GM19397 (cell line): ENCODE results near the gene CERKL.

ENCODE experiments used
- ATAC-seq: cut with Tn5 transposase; IDR thresholded peaks from one replicate; pipeline ENCODE4 v1.9.1; 2021; ENCODE audit warnings: mild to moderate bottlenecking, moderate library complexity; ENCODE audit not compliant: unreplicated experiment

Gene CERKL

GRCh38 chr2:181578829-181579228, 78.1 kb downstream of the CERKL start:
- no peak for ATAC-seq

- no peak for ATAC-seq
Measured at GRCh38 chr2:181576431-181576830, 80.5 kb downstream of the CERKL start.

DNA sequence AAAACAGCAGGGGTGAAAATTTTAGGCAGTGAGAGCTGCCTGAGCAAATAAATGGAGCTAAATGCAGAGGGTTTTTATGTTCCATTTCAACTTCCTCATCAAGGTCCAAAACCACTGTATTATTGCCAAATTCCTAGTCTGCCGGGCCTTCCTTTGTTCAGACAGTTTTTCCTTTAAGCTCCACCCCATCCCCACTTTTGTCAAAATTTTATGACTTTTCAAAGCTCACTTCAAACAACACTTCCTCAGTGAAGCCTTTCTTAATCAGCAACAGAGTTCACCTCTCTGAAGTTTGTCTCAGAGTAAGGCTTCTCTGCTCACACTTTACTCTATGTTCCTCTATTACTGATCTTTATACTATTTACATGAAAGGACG, 81.3 kb downstream of the CERKL start:
- no peak for ATAC-seq

DNA sequence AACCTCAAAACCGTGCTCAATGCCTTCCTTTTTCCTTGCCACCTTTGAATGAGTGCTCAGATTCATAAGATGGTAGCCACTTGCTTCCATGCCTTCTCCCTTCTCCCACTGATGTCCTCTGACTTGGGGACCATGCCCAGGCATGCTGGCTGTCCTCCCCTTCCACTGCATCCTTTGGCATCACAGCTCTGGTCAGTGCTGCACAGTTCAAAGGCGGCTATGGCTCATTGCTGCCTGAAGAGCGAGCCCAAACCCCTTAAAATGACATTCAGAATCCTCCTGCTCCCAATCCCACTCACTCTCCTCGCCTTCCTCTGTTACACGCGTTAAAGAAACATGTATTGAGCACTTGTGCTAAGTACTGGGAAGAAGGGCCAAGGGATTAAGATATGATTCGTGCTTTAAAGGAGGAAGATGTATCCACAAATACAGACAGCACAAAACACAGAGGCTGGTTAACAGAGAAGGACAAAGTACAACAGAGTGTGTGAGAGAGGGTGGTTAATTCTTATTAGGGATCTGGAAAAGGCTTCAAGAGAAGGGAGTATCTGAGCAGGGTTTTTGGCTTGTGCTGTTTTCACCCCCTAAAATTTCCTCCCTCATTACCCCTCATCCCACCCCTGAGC, 81.8 kb downstream of the CERKL start:
- no peak for ATAC-seq

- ATAC-seq, result no peak
Measured at GRCh38 chr2:181574321-181574720, 82.6 kb downstream of the CERKL start.

DNA sequence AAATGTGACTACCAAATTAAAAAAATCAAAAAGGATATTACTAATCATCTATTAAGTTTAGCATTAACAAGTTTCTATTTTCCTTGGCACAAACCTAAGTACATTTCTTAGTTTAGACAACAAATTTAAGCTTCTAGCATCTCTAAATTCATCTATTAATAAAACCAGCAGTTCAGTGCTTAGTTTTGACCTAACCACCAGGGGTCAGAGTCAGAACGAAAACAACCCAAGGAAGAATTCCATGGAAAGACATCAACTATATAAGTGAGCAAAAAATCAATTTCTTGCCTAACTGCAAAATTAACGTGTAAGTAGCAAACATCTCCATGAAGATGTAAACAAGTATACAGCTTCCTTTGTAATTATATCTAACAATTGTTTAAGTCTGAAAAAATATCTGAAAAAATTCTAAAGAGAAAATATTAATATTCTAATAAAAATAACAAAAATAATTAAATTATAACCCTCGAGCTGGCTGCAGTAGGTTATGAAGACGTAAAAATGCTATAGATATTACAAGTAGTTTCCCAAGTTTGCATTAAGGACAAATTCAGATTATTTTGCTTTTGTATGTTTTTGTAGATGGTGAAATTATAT, 83.7 kb downstream of the CERKL start:
- ATAC-seq, result no peak

GRCh38 chr2:181570833-181571661, 85.9 kb downstream of the CERKL start:
- ATAC-seq, result no peak

DNA sequence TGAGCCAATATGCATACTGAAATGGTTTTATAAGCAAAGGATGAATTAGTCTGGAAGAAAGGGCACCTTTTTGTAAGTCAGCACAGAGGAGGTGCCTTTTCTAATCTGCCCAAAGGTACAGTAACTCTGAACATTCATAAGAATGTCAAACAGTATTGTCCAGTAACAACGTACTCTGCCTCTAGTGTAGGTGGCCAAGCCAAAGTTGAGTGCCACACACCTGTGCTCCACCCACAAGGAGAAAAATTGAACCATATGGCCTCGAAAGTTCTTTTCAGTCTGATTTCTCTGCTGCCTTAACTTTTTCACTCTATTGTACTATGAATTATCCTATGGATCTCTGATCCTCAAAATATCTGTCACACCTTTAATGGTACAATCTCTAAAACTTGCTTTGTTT, 86.8 kb downstream of the CERKL start:
- no peak for ATAC-seq

DNA sequence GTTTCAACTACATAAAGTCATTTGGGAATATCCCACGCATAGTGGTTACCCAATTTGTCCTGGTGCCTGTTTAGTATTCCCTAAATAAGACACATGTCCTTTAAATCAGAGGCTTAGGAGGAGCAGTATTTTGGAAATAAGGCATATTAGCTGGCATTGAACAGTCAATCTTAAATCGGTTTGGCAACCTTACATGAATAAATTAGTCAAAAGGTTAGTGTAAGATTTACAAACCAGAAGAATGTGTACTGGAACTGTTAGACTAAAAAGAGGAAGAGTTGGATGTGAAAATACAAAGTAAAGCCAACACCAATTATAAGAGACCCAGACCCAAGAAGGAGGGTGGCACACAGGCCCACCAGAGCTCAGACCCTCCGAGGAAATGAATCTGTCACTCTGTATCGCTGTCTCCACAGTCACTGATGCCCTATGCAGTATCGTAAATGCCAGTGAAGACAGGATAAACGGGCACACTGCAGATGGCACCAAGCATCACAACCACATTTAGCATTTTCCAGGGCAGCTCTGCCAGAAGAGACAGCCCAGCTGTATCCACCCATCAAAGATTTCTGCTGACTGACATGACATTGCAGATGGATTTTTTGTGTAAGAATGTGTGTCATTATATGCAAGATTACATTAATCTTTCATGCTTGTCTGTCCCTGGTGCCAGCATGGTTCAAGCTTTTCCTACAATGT, 90.4 kb downstream of the CERKL start:
- no peak for ATAC-seq

- ATAC-seq, result no peak
Measured at GRCh38 chr2:181563101-181563692, 93.7 kb downstream of the CERKL start.

- ATAC-seq, result no peak
Measured at GRCh38 chr2:181558371-181558770, 98.5 kb downstream of the CERKL start.

- ATAC-seq, result no peak
Measured at GRCh38 chr2:181554061-181554830, 102.7 kb downstream of the CERKL start.

DNA sequence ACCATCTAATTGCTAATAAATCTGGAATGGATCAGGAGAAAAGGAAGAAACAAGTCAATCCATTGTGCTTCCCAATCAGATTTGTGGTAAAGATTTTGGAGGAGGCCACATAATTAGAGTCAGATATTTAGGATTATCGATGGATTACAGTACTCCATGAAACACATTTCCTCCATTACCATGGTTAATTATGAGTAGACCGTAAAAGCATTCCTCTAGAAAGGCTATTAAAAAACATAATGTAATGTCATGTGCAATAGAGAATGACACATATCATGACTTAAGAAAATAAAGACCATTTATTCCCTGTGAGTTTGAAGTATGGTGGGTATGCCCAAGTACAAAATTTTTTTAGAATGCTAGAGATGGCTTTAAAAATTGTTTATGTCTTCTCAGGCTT, 103.7 kb downstream of the CERKL start:
- ATAC-seq, result no peak

GRCh38 chr2:181552808-181553207, 104.1 kb downstream of the CERKL start:
- no peak for ATAC-seq

DNA sequence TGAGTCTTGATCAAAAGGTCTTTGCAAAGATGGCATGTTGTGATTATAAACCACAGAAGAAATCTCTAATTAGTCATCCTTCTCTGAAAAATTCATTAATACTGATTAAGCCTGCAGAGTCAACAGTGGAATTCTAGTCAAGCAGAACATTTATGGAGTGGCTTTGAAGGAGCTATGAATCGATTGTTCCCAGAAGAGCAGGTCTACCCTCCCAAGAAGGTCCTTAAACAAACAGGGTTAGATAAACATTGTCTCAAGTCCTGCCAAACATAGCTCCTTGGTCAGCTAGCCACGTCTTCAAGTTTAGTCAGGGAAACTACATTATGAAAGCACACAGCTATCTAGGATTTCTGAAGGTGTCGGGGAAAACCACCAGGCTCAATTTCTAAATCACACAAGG, 110.8 kb downstream of the CERKL start:
- no peak for ATAC-seq

GRCh38 chr2:181542170-181542569, 114.7 kb downstream of the CERKL start:
- ATAC-seq, result no peak

GRCh38 chr2:181540421-181540820, 116.5 kb downstream of the CERKL start:
- no peak for ATAC-seq

- ATAC-seq, result no peak
Measured at GRCh38 chr2:181536730-181537129, 120.2 kb downstream of the CERKL start.

- no peak for ATAC-seq
Measured at GRCh38 chr2:181528441-181528840, 128.5 kb downstream of the CERKL start.

GRCh38 chr2:181527058-181527457, 129.8 kb downstream of the CERKL start:
- no peak for ATAC-seq
